Karpas-422 (cell line): ENCODE results near the gene TEX101. TPM values are rescaled to one million over a fixed set of nuclear protein-coding genes. Genes with fewer than 3 reads are reported as not detected.
"Not testable (repeated sequence)": the region's sequence is repeated elsewhere in the genome, so short reads cannot be mapped to it uniquely, and the experiment has no call there.

Experiments used
- DNase-seq: peaks from one replicate; pipeline ENCODE4 v3.0.0-alpha.2; 2015
- H2AFZ ChIP-seq: fragments of 200-600 bp; sonication (generic); 2 replicates; pipeline ENCODE4 v1.6.1; 2014; ENCODE audit warnings: antibody characterized with exemption, low read length, mixed read lengths
- H3K27ac ChIP-seq: fragments of 200-600 bp; sonication (generic); 2 replicates; pipeline ENCODE4 v1.5.1; 2014; ENCODE audit warnings: mild to moderate bottlenecking, low read length, moderate library complexity
- H3K27me3 ChIP-seq: fragments of 200-600 bp; sonication (generic); 2 replicates; pipeline ENCODE4 v1.6.1; 2014; ENCODE audit warnings: low read length, mixed read lengths
- H3K36me3 ChIP-seq: fragments of 200-600 bp; sonication (generic); 2 replicates; pipeline ENCODE4 v1.6.1; 2014; ENCODE audit warnings: low read length, mixed read lengths; ENCODE audit not compliant: insufficient read depth
- H3K4me1 ChIP-seq: fragments of 200-600 bp; sonication (generic); 2 replicates; pipeline ENCODE4 v1.6.1; 2014; ENCODE audit warnings: mild to moderate bottlenecking, low read length, mixed read lengths
- H3K4me2 ChIP-seq: fragments of 200-600 bp; sonication (generic); 2 replicates; pipeline ENCODE4 v1.6.1; 2014; ENCODE audit warnings: low read length, low read depth, mild to moderate bottlenecking; ENCODE audit not compliant: poor library complexity, severe bottlenecking
- H3K4me3 ChIP-seq: fragments of 200-600 bp; sonication (generic); 2 replicates; pipeline ENCODE4 v1.5.1; 2014; ENCODE audit warnings: mild to moderate bottlenecking, antibody characterized with exemption, low read length, mixed read lengths
- H3K79me2 ChIP-seq: fragments of 200-600 bp; sonication (generic); 2 replicates; pipeline ENCODE4 v1.6.1; 2014; ENCODE audit warnings: mild to moderate bottlenecking, low read length, mixed read lengths
- H3K9ac ChIP-seq: fragments of 200-600 bp; sonication (generic); 2 replicates; pipeline ENCODE4 v1.6.0; 2014; ENCODE audit warnings: low read length
- H3K9me2 ChIP-seq: fragments of 200-600 bp; sonication (generic), shearing (Covaris generic); replicated peaks from 2 replicates; pipeline ENCODE4 v1.6.0; 2014; ENCODE audit warnings: mild to moderate bottlenecking, low read length, moderate library complexity; ENCODE audit not compliant: insufficient read depth
- H3K9me3 ChIP-seq: fragments of 300-700, 200-600 bp; sonication (generic); 2 replicates; pipeline ENCODE4 v1.6.1; 2014; ENCODE audit warnings: low read length, mixed read lengths
- H4K20me1 ChIP-seq: fragments of 200-600 bp; sonication (generic); 2 replicates; pipeline ENCODE4 v1.6.1; 2014; ENCODE audit warnings: mild to moderate bottlenecking, antibody characterized with exemption, low read length, low read depth; ENCODE audit not compliant: insufficient read depth
- total RNA-seq: library from RNA; depleted of rRNA; stranded (reverse); fragments of >200 nt; shearing (Covaris generic); gene quantifications from 2 replicates; pipeline ENCODE4 v1.2.3, GENCODE V29; 2014; ENCODE audit warnings: low replicate concordance; rRNA removed

Gene TEX101
- not detected in 2 replicates for total RNA-seq

- Histone ChIP-seq H3K36me3 (no peaks in the 10 kb centered on the region), H2AFZ (no peak within 1 kb of the TSS), H3K27me3 (no peaks in the 10 kb centered on the region), H3K4me1 (no peaks in the 10 kb centered on the region), H3K9me2 (no peaks in the 10 kb centered on the region), H4K20me1 (no peaks in the 10 kb centered on the region), H3K79me2 (no peaks in the 10 kb centered on the region), H3K9ac (no peak within 1 kb of the TSS), H3K4me3 (no peak within 1 kb of the TSS), H3K27ac (no peak within 1 kb of the TSS), H3K9me3 (no peaks in the 10 kb centered on the region), H3K4me2 (no peak within 1 kb of the TSS)
- DNase-seq: no peak
Observed at GRCh38 chr19:43414554-43414953, at the start of gene TEX101. Gene TEX101, plus strand, starts transcription at chr19:43414890. Its CDS starts 1,030 bp downstream, at chr19:43415920.

- not testable (repeated sequence) for H3K9me2 ChIP-seq, H3K79me2 ChIP-seq, H4K20me1 ChIP-seq, H3K4me1 ChIP-seq, H2AFZ ChIP-seq, H3K4me2 ChIP-seq, H3K4me3 ChIP-seq, H3K36me3 ChIP-seq, H3K9me3 ChIP-seq, H3K27ac ChIP-seq, H3K9ac ChIP-seq, DNase-seq, H3K27me3 ChIP-seq
Observed at GRCh38 chr19:43365677-43366076, 49.0 kb upstream of the TEX101 start.

- no peak overlapping the region for H3K4me3 ChIP-seq
- no peaks in the 10 kb centered on the region for H4K20me1 ChIP-seq
- H3K27ac ChIP-seq: no peak overlapping the region
- no peak overlapping the region for H3K9ac ChIP-seq
- no peak overlapping the region for H2AFZ ChIP-seq
- H3K36me3 ChIP-seq: no peaks in the 10 kb centered on the region
- H3K4me1 ChIP-seq: no peaks in the 10 kb centered on the region
- no peak for DNase-seq
- H3K9me3 ChIP-seq: no peaks in the 10 kb centered on the region
- H3K4me2 ChIP-seq: no peak overlapping the region
- no peaks in the 10 kb centered on the region for H3K9me2 ChIP-seq
- no peaks in the 10 kb centered on the region for H3K79me2 ChIP-seq
- H3K27me3 ChIP-seq: no peaks in the 10 kb centered on the region
Observed at GRCh38 chr19:43367822-43368221, 46.9 kb upstream of the TEX101 start.

GRCh38 chr19:43368897-43369296 is 45.8 kb upstream of the TEX101 start:
- not testable (repeated sequence) for DNase-seq, H4K20me1 ChIP-seq

GRCh38 chr19:43371909-43372308 is 42.8 kb upstream of the TEX101 start:
- H3K9ac ChIP-seq: no peak overlapping the region
- H3K9me3 ChIP-seq: no peaks in the 10 kb centered on the region
- H3K36me3 ChIP-seq: no peaks in the 10 kb centered on the region
- no peaks in the 10 kb centered on the region for H3K9me2 ChIP-seq
- H3K79me2 ChIP-seq: no peaks in the 10 kb centered on the region
- H3K4me3 ChIP-seq: no peak overlapping the region
- H2AFZ ChIP-seq: no peak overlapping the region
- DNase-seq: no peak
- H3K4me2 ChIP-seq: no peak overlapping the region
- H3K27ac ChIP-seq: no peak overlapping the region
- H3K27me3 ChIP-seq: no peaks in the 10 kb centered on the region
- H3K4me1 ChIP-seq: no peaks in the 10 kb centered on the region
- no peaks in the 10 kb centered on the region for H4K20me1 ChIP-seq

More at GRCh38 chr19:43368897-43369296, 45.8 kb upstream of the TEX101 start:
- H3K4me2 ChIP-seq, H3K9me2 ChIP-seq, H3K9ac ChIP-seq, H3K4me3 ChIP-seq, H3K4me1 ChIP-seq, H3K27me3 ChIP-seq, H3K79me2 ChIP-seq, H3K9me3 ChIP-seq, H3K27ac ChIP-seq, H3K36me3 ChIP-seq, H2AFZ ChIP-seq: not testable (repeated sequence)

GRCh38 chr19:43372462-43372861 is 42.2 kb upstream of the TEX101 start:
- H3K27me3 ChIP-seq: no peaks in the 10 kb centered on the region
- H3K4me1 ChIP-seq: no peaks in the 10 kb centered on the region
- H3K36me3 ChIP-seq: no peaks in the 10 kb centered on the region
- H3K4me3 ChIP-seq: no peak overlapping the region
- no peak overlapping the region for H3K4me2 ChIP-seq
- H3K79me2 ChIP-seq: no peaks in the 10 kb centered on the region
- H3K9me3 ChIP-seq: no peaks in the 10 kb centered on the region
- H3K9me2 ChIP-seq: no peaks in the 10 kb centered on the region
- H2AFZ ChIP-seq: no peak overlapping the region
- H4K20me1 ChIP-seq: no peaks in the 10 kb centered on the region
- no peak overlapping the region for H3K9ac ChIP-seq
- no peak overlapping the region for H3K27ac ChIP-seq
- no peak for DNase-seq

- not testable (repeated sequence) for H3K27ac ChIP-seq, DNase-seq, H3K4me3 ChIP-seq, H2AFZ ChIP-seq, H3K4me2 ChIP-seq, H3K27me3 ChIP-seq, H3K36me3 ChIP-seq, H3K79me2 ChIP-seq, H3K4me1 ChIP-seq, H3K9me2 ChIP-seq, H3K9ac ChIP-seq, H3K9me3 ChIP-seq, H4K20me1 ChIP-seq
Observed at GRCh38 chr19:43377624-43378023, 37.1 kb upstream of the TEX101 start.

GRCh38 chr19:43380008-43380407 is 34.7 kb upstream of the TEX101 start:
- Histone ChIP-seq H3K27ac (no peak overlapping the region), H3K79me2 (no peaks in the 10 kb centered on the region), H3K4me2 (no peak overlapping the region), H3K4me3 (no peak overlapping the region), H2AFZ (no peak overlapping the region), H3K4me1 (no peaks in the 10 kb centered on the region), H3K9me2 (no peaks in the 10 kb centered on the region), H3K27me3 (no peaks in the 10 kb centered on the region), H3K9me3 (no peaks in the 10 kb centered on the region), H3K36me3 (no peaks in the 10 kb centered on the region), H3K9ac (no peak overlapping the region), H4K20me1 (no peaks in the 10 kb centered on the region)
- DNase-seq: no peak
